ENCODE results near the gene SGK1.

SGK1 gene

GRCh38 chr6:134161041-134161440 is 156.9 kb downstream of the SGK1 start:
- no peak overlapping the region for H3K27ac Mint-ChIP-seq
- DNase-seq (ENCODE audit: low spot score in 2 of 2) (no peak), ATAC-seq (no peak)
- H3K9me3 Mint-ChIP-seq: no peaks in the 10 kb centered on the region
- no peaks in the 10 kb centered on the region for H3K36me3 Mint-ChIP-seq
- no peak overlapping the region for H3K4me3 Mint-ChIP-seq
- no peaks in the 10 kb centered on the region for H3K4me1 Mint-ChIP-seq

DNA sequence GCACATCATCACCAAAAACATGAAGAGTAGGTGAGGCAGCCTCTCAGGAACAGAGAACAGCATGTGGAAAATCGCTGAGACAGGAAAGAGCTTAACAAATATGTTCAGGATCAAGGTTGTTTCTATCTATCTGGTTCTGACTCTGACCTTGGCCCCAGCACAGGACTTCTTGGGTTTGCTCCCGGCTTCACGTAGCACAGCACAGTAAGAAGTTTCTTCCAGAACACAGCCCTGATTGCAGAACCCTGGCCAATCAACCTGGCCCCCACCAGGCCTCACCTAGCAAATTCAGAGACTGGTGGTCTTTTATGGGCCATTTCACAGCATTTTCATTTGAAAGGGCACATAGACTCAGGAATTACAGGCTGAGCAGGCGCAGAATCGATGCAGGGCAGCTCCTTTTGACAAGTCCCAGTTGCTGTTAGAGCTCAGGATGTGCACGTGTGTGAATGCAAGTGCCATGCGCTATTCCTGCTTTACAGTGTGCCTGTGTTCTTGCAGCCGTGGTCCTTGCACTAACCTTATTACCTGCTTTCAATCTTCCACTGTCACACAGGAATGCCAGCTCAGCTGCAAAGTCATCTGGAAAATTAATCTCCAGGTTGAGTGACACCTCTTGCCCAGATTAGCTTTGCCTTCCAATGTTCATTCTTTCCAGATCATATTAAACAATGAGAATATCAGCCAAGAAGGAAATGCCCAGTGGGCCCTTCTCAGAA is 165.0 kb downstream of the SGK1 start:
- ATAC-seq (no peak), DNase-seq (ENCODE audit: low spot score in 2 of 2) (no peak)
- no peak overlapping the region for H3K4me3 Mint-ChIP-seq
- no peaks in the 10 kb centered on the region for H3K36me3 Mint-ChIP-seq
- no peaks in the 10 kb centered on the region for H3K9me3 Mint-ChIP-seq
- no peaks in the 10 kb centered on the region for H3K4me1 Mint-ChIP-seq
- no peak overlapping the region for H3K27ac Mint-ChIP-seq

GRCh38 chr6:134148566-134148965 is 169.3 kb downstream of the SGK1 start:
- Mint-ChIP-seq H3K9me3 (no peaks in the 10 kb centered on the region), H3K27ac (no peak overlapping the region), H3K36me3 (no peaks in the 10 kb centered on the region), H3K4me3 (no peak overlapping the region), H3K4me1 (peaks cover 6% of the 10 kb centered on the region)
- DNase-seq (ENCODE audit: low spot score in 2 of 2) (no peak), ATAC-seq (no peak)

GRCh38 chr6:134147034-134147533 is 170.8 kb downstream of the SGK1 start:
- no peak for ATAC-seq
- Mint-ChIP-seq H3K4me1 (peaks cover 6% of the 10 kb centered on the region), H3K27ac (no peak overlapping the region), H3K9me3 (no peaks in the 10 kb centered on the region), H3K36me3 (no peaks in the 10 kb centered on the region), H3K4me3 (no peak overlapping the region)
- DNase-seq (ENCODE audit: low spot score in 2 of 2): no peak

GRCh38 chr6:134146268-134147033 is 171.5 kb downstream of the SGK1 start:
- H3K4me1 Mint-ChIP-seq: peaks cover 6% of the 10 kb centered on the region
- H3K27ac Mint-ChIP-seq: no peak overlapping the region
- H3K9me3 Mint-ChIP-seq: no peaks in the 10 kb centered on the region
- H3K4me3 Mint-ChIP-seq: no peak overlapping the region
- no peak for DNase-seq (ENCODE audit: low spot score in 2 of 2)
- H3K36me3 Mint-ChIP-seq: no peaks in the 10 kb centered on the region
- ATAC-seq: no peak

DNA sequence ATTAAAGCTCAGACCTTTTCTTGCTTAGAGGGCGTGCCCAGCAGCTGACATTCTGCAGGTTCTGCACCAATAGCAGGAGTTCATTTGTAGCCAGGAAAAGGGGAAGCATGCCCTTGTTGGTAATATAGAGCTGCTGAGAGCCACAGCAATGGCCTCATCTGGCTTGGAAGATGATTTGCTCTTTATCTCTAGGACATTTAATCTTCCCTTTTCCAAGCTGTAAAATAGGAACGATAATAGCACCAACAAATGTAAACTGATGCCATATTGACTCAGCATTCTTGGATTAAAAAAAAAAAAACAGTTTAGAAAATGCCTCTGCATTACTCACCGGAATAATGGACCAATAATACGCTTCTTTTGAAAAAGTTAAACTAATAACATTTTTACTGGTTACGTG is 172.1 kb downstream of the SGK1 start:
- Mint-ChIP-seq H3K36me3 (no peaks in the 10 kb centered on the region), H3K4me3 (no peak overlapping the region), H3K27ac (no peak overlapping the region), H3K9me3 (no peaks in the 10 kb centered on the region), H3K4me1 (peaks cover 6% of the 10 kb centered on the region)
- no peak for ATAC-seq
- no peak for DNase-seq (ENCODE audit: low spot score in 2 of 2)

GRCh38 chr6:134138226-134138975 is 179.5 kb downstream of the SGK1 start:
- no peaks in the 10 kb centered on the region for H3K36me3 Mint-ChIP-seq
- H3K27ac Mint-ChIP-seq: no peak overlapping the region
- no peaks in the 10 kb centered on the region for H3K4me1 Mint-ChIP-seq

GRCh38 chr6:134134654-134135053 is 183.3 kb downstream of the SGK1 start:
- no peaks in the 10 kb centered on the region for H3K4me1 Mint-ChIP-seq
- DNase-seq (ENCODE audit: low spot score in 2 of 2) (no peak), ATAC-seq (no peak)
- H3K36me3 Mint-ChIP-seq: no peaks in the 10 kb centered on the region
- H3K4me3 Mint-ChIP-seq: no peak overlapping the region
- no peaks in the 10 kb centered on the region for H3K9me3 Mint-ChIP-seq
- H3K27ac Mint-ChIP-seq: no peak overlapping the region

More at GRCh38 chr6:134138226-134138975, 179.5 kb downstream of the SGK1 start:
- H3K4me3 Mint-ChIP-seq: no peak overlapping the region
- DNase-seq (ENCODE audit: low spot score in 2 of 2): no peak
- no peak for ATAC-seq
- no peaks in the 10 kb centered on the region for H3K9me3 Mint-ChIP-seq

GRCh38 chr6:134132494-134133141 is 185.3 kb downstream of the SGK1 start:
- no peak overlapping the region for H3K27ac Mint-ChIP-seq
- H3K4me3 Mint-ChIP-seq: no peak overlapping the region
- no peaks in the 10 kb centered on the region for H3K9me3 Mint-ChIP-seq
- no peak for DNase-seq (ENCODE audit: low spot score in 2 of 2)
- H3K36me3 Mint-ChIP-seq: no peaks in the 10 kb centered on the region
- H3K4me1 Mint-ChIP-seq: no peaks in the 10 kb centered on the region
- ATAC-seq: no peak

GRCh38 chr6:134131530-134132139 is 186.3 kb downstream of the SGK1 start:
- no peaks in the 10 kb centered on the region for H3K4me1 Mint-ChIP-seq
- H3K9me3 Mint-ChIP-seq: no peaks in the 10 kb centered on the region
- no peaks in the 10 kb centered on the region for H3K36me3 Mint-ChIP-seq
- no peak for DNase-seq (ENCODE audit: low spot score in 2 of 2)
- no peak for ATAC-seq
- no peak overlapping the region for H3K27ac Mint-ChIP-seq
- no peak overlapping the region for H3K4me3 Mint-ChIP-seq

GRCh38 chr6:134128146-134128545 is 189.8 kb downstream of the SGK1 start:
- Mint-ChIP-seq H3K4me1 (no peaks in the 10 kb centered on the region), H3K4me3 (no peak overlapping the region), H3K27ac (no peak overlapping the region), H3K9me3 (no peaks in the 10 kb centered on the region), H3K36me3 (no peaks in the 10 kb centered on the region)
- no peak for DNase-seq (ENCODE audit: low spot score in 2 of 2)
- ATAC-seq: no peak

DNA sequence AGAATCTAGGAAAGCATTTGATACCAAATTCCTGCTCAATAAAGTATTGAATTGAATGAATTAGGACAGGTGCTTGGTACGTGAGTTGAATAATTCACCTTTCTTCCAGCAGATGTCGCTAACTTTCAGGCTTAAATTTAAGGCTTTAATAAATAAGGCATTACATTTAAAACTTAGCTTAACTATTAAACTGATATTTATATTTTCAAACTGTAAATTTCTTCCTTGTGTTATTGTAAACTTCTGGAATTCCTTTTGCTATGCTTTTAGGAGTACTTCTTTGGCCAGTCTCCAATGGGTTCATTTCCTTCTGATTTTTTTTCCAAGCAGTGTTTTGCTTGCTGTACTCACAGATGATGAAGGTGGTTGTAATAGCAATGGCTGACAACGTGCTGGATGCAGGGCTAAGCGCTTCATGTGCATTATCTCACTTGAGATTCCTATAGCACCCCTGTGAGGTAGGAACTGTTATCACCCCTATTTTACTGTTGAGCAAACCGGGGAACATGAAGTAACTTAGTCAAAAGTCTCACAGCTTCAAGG is 194.2 kb downstream of the SGK1 start:
- DNase-seq (ENCODE audit: low spot score in 2 of 2): no peak
- H3K4me3 Mint-ChIP-seq: no peak overlapping the region
- no peak overlapping the region for H3K27ac Mint-ChIP-seq
- H3K36me3 Mint-ChIP-seq: no peaks in the 10 kb centered on the region
- no peaks in the 10 kb centered on the region for H3K9me3 Mint-ChIP-seq
- ATAC-seq: no peak
- H3K4me1 Mint-ChIP-seq: no peaks in the 10 kb centered on the region

GRCh38 chr6:134122775-134123174 is 195.1 kb downstream of the SGK1 start:
- Mint-ChIP-seq H3K9me3 (no peaks in the 10 kb centered on the region), H3K4me1 (no peaks in the 10 kb centered on the region), H3K36me3 (no peaks in the 10 kb centered on the region), H3K27ac (no peak overlapping the region), H3K4me3 (no peak overlapping the region)
- no peak for DNase-seq (ENCODE audit: low spot score in 2 of 2)
- no peak for ATAC-seq

DNA sequence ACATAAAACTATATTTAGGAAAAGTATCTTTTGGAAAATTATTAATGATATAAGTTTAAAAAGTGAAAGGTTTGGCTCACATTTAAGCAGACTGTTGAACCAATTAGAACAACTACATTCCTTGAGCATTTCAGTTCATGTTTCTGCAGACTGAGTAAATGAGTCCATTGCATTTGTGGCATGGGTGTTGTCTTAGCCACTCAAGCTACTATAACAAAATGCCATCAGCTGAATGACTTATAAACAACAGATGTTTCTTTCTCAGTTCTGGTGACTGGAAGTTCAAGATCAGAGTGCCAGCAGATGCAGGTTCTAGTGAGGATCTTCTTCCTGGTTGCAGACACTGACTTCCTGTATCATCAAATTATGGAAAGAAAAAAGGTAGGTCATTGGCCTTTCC is 198.4 kb downstream of the SGK1 start:
- ATAC-seq (no peak), DNase-seq (ENCODE audit: low spot score in 2 of 2) (no peak)
- Mint-ChIP-seq H3K9me3 (no peaks in the 10 kb centered on the region), H3K36me3 (no peaks in the 10 kb centered on the region), H3K27ac (no peak overlapping the region), H3K4me1 (peaks cover 5% of the 10 kb centered on the region), H3K4me3 (no peak overlapping the region)

Measured in stimulated activated effector memory CD8-positive, alpha-beta T cell treated with anti-CD3 and anti-CD28 coated beads, Interleukin-12 subunit alpha, Interleukin-12 subunit beta, amount 100 ng/mL, for 72 hours (primary cell).